GM19023 (cell line): ENCODE data around the gene TARDBP.
"Not testable (repeated sequence)": the region's sequence is repeated elsewhere in the genome, so short reads cannot be mapped to it uniquely, and the experiment has no call there.

ENCODE experiments used
- ATAC-seq: cut with Tn5 transposase; IDR thresholded peaks from one replicate; pipeline ENCODE4 v1.9.1; 2021; ENCODE audit warnings: mild to moderate bottlenecking, moderate library complexity; ENCODE audit not compliant: unreplicated experiment

TARDBP gene

GRCh38 chr1:11042065-11042464 is 29.6 kb downstream of the TARDBP start:
- ATAC-seq = no peak

- ATAC-seq = no peak
These were observed 30.8 kb downstream of the TARDBP start for GRCh38 chr1:11042995-11043874.

DNA sequence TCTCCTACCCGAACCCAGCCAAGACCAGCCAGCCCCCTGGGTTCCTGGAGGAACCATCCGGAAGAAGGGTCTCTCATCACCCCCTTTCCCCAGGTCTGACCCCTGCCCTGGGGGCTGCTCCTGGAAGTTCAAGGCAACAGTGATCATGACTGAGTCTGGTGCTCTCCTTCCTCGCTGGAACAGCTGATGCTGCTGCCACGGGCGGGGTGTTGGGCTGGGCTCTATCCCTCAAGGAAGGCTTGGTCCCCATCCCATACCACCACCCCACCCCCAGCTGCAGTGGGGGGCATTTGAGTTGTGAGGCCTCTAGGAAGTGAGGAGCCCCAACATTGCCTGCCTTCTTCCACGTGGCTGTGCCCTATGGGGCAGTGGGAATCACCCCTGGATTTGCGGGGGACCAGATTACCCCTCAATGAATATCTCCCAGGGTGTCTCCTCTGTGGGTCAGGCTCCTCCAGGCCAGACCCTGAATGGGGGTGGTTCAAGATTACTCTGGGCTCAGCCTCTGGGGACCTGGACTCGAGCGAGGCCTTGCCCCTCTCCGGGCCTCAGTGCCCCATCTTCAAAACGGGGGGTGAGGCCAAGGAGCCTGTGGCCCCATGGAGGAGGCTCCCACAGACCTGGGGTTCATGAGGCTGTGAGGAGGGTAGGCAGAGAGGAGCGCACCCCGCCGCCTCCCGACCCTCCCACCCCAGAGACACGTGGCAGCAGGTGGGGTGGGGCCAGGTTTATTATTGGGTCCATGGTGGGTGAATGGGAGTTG is 31.8 kb downstream of the TARDBP start:
- ATAC-seq = no peak

- no peak for ATAC-seq
These were observed 32.5 kb downstream of the TARDBP start for GRCh38 chr1:11044849-11045427.

- no peak for ATAC-seq
These were observed 33.2 kb downstream of the TARDBP start for GRCh38 chr1:11045428-11046269.

DNA sequence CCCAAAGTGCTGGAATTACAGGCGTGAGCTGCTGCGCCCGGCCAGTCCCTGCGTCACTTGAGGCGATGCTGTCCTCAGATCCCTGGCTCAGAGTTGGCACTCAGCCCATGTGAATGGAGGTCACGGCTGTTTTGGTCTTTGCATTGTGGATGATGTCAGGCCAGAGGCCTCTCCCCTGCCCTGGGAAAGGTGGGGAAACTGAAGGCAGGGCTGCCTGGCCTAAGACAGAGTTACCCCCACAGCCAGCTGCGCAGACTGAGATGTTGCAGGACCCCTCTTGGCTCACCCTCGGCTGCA is 33.8 kb downstream of the TARDBP start:
- ATAC-seq = no peak

- ATAC-seq = no peak
These were observed 34.3 kb downstream of the TARDBP start, which contains the start of gene MASP2 for GRCh38 chr1:11046625-11047365. MASP2 (minus strand) TSS chr1:11047239; CDS start chr1:11047207, 32 bp downstream.

- ATAC-seq = not testable (repeated sequence)
These were observed 38.7 kb downstream of the TARDBP start for GRCh38 chr1:11051121-11051520.

- no peak for ATAC-seq
These were observed 39.5 kb downstream of the TARDBP start for GRCh38 chr1:11051781-11052511.

- no peak for ATAC-seq
These were observed 40.6 kb downstream of the TARDBP start for GRCh38 chr1:11052839-11053757.

DNA sequence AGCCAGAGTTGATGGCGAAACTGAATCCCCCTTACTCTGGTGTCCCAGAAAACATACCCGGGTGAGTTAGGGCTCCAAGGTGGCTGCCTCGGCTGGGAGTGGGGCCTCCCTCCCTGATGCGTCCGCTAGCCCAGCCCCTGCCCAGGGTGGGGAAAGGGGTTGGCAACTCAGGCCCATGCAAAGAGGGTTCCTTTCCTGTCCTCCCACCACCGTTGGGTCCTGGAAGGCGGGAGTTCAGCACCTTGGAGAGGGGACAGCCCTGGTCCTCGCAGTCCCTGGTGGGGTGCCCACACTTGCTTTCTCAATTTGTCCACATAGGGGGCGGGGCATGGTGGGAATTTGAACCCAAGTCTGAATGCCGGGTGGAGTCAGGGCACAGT is 41.3 kb downstream of the TARDBP start:
- ATAC-seq = no peak

DNA sequence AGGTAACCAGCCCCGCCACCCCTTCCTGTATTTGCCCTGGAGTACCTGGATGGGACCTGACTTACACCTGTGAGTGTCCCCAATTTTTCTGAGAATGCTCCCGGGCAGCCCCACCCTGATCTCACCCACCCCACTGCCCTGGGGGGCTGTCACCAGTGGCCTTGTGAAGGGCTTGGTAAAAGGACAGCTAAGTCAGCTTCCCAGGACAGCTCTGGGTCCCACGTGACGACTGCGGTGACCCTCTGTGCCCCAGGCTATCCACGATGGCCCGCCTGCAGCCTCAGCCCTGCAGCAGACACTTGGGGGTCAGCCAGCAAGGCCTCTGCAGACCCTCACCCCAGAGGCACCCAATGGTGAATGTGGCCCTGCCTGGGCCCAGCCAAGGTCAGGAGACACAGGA is 41.7 kb downstream of the TARDBP start:
- ATAC-seq = no peak

GRCh38 chr1:11054666-11055065 is 42.2 kb downstream of the TARDBP start:
- no peak for ATAC-seq

GRCh38 chr1:11055676-11056075 is 43.2 kb downstream of the TARDBP start:
- ATAC-seq = no peak

GRCh38 chr1:11056504-11056903 is 44.0 kb downstream of the TARDBP start:
- no peak for ATAC-seq

DNA sequence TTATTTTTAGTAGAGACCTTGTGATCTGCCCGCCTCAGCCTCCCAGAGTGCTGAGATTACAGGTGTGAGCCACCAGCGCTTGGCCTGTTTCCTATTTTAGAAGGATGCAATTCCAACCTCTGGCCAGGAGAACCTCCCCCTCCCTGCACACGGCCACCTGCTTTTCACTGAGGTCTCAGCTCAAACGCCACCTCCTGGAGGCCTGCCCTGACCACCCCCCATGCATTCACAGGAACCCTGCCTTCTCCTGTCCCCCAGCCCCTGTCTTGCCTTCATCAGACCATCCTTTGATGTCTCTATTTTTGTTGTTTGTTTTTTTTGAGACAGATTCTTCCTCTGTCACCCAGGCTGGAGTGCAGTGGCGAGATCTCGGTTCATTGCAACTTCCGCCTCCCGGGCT is 45.0 kb downstream of the TARDBP start:
- ATAC-seq = no peak

DNA sequence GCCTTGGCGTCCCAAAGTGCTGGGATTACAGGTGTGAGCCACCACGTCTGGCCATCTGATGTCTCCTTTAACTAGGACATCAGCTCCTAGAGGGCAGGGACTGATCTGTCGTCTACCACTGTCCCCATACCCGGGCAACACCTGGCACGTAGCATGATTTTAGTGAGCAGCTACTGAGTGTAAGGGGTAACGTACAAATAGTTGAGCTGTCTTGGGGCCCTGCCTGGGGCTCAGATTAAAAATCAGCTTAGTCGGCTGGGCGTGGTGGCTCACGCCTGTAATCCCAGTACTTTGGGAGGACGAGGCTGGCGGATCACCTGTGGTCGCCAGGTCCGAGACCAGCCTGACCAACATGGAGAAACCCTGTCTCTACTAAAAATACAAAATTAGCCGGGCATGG is 45.6 kb downstream of the TARDBP start:
- ATAC-seq = no peak

- no peak for ATAC-seq
These were observed 46.2 kb downstream of the TARDBP start for GRCh38 chr1:11058595-11059154.
